GM06990 (cell line): Measurements from ENCODE around the gene MB21D2.

Experiments used
- DNase-seq: peaks from one replicate; pipeline ENCODE4 v3.0.0-alpha.2; 2011; ENCODE audit not compliant: insufficient read length; ENCODE audit errors: extremely low read depth
- H3K27me3 ChIP-seq: replicated peaks from 2 replicates; pipeline ENCODE4 v1.6.0; 2011; ENCODE audit warnings: low read length; ENCODE audit not compliant: control insufficient read depth, insufficient read depth
- H3K36me3 ChIP-seq: 2 replicates; pipeline ENCODE4 v1.5.1; 2011; ENCODE audit warnings: low read length; ENCODE audit not compliant: control insufficient read depth, insufficient read depth
- H3K4me3 ChIP-seq: replicated peaks from 2 replicates; pipeline ENCODE4 v1.5.1; 2011; ENCODE audit warnings: low read depth, mild to moderate bottlenecking, control low read depth, low read length
- CTCF ChIP-seq: IDR thresholded peaks from 2 replicates; pipeline ENCODE4 v1.5.1; 2011; ENCODE audit warnings: low read length, control low read depth, mild to moderate bottlenecking, inconsistent platforms; ENCODE audit not compliant: insufficient read depth, poor library complexity, severe bottlenecking

Gene MB21D2

DNA sequence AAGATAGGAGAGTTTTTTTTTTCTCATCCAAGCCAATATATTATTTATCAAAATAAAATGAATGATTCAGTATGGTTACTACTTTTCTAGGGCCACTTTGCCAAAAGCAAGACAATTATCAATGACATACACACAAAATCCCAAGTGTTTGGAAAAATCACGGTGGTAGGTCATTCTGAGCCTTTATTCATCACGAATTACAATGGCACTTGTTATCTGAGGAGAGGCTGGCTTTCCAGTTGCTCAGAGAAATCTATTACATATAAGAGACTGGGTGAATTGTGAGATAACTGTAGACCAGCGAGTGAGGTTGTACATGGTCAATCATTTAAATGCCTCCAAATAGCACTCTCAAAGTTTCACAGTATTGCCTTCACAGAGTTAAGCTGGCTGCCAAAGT lies 169.9 kb downstream of the MB21D2 start:
- Histone ChIP-seq H3K27me3 (no peaks in the 10 kb centered on the region), H3K4me3 (no peak overlapping the region), H3K36me3 (no peaks in the 10 kb centered on the region)
- no peak for DNase-seq
- no peak for TF ChIP-seq CTCF

DNA sequence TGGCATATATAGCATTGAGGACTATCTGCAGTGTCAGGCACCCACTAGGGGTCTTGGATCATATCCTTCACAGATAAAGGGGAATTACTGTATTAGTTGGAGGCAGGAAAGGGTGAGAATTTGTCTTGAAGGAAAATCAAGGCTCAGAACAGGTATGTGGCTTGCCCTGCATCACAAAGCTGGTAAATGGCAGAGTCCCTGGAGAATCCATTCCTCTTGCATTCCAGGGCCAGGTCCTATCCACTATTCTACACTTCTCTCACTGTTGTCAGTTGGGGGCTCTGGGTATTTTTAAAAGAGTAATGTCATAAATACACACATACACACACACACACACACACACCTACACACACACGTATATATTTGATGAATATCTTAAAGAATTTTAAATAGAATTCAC lies 170.5 kb downstream of the MB21D2 start:
- H3K36me3 ChIP-seq, result no peaks in the 10 kb centered on the region
- no peak for DNase-seq
- no peak overlapping the region for H3K4me3 ChIP-seq
- no peaks in the 10 kb centered on the region for H3K27me3 ChIP-seq
- TF ChIP-seq CTCF, result no peak
